ENCODE measurements around the gene GSTO1.

Gene GSTO1

GRCh38 chr10:104260775-104261115 lies 6.1 kb downstream of the GSTO1 start:
- no peak overlapping the region for H3K4me3 ChIP-seq (ENCODE audit: low read length)
- DNase-seq (ENCODE audit: low read depth), result peak; percentile 68
- TF ChIP-seq CTCF (IDR thresholded peaks at IDR 0.05; ENCODE audit: insufficient read depth, low read depth, low read length, missing control alignments), result no peak

- DNase-seq (ENCODE audit: low read depth), result no peak
- TF ChIP-seq CTCF (IDR thresholded peaks at IDR 0.05; ENCODE audit: insufficient read depth, low read depth, low read length, missing control alignments), result no peak
- H3K4me3 ChIP-seq (ENCODE audit: low read length), result no peak overlapping the region
Measured at GRCh38 chr10:104262055-104262454, 7.4 kb downstream of the GSTO1 start.

GRCh38 chr10:104264783-104265182 lies 10.1 kb downstream of the GSTO1 start:
- no peak overlapping the region for H3K4me3 ChIP-seq (ENCODE audit: low read length)
- DNase-seq (ENCODE audit: low read depth), result no peak
- TF ChIP-seq CTCF (IDR thresholded peaks at IDR 0.05; ENCODE audit: insufficient read depth, low read depth, low read length, missing control alignments), result no peak

- no peak for TF ChIP-seq CTCF (IDR thresholded peaks at IDR 0.05; ENCODE audit: insufficient read depth, low read depth, low read length, missing control alignments)
- peak; percentile 7 for DNase-seq (ENCODE audit: low read depth)
- peak overlapping the region; percentile 94 for H3K4me3 ChIP-seq (ENCODE audit: low read length)
Measured at GRCh38 chr10:104267721-104268404, 13.2 kb downstream of the GSTO1 start.

- H3K4me3 ChIP-seq (ENCODE audit: low read length), result peak overlapping the region; percentile 94
- no peak for TF ChIP-seq CTCF (IDR thresholded peaks at IDR 0.05; ENCODE audit: insufficient read depth, low read depth, low read length, missing control alignments)
- DNase-seq (ENCODE audit: low read depth), result peak; percentile 38
Measured at GRCh38 chr10:104268405-104268712, 13.7 kb downstream of the GSTO1 start.

GRCh38 chr10:104268713-104269645 lies 14.3 kb downstream of the GSTO1 start, which contains the start of gene GSTO2:
Gene GSTO2, plus strand, starts transcription at chr10:104269184. Its CDS starts 5,732 bp downstream, at chr10:104274916.
- peak within 1 kb of the TSS; percentile 94 for H3K4me3 ChIP-seq (ENCODE audit: low read length)
- TF ChIP-seq CTCF (IDR thresholded peaks at IDR 0.05; ENCODE audit: insufficient read depth, low read depth, low read length, missing control alignments), result no peak
- peak; percentile 100 for DNase-seq (ENCODE audit: low read depth)
